Natural killer cell (primary cell): Measurements from ENCODE around the gene GBA2. TPM values are rescaled to one million over a fixed set of nuclear protein-coding genes. Genes with fewer than 3 reads are reported as not detected.

ENCODE experiments used
- ATAC-seq, 3 donors: fragments of 150-1000 bp in 2 of 3; fragments of 200-7000 bp in 1 of 3; cut with Tn5 transposase; 1 replicate in 1 of 3; 2 replicates in 2 of 3; pipeline ENCODE4 v1.10.0; 2021; ENCODE audit warnings: mild to moderate bottlenecking in 2 of 3, moderate library complexity in 2 of 3
- DNase-seq, 2 donors: peaks; one replicate each; pipeline versions ENCODE4 v3.0.0 to v3.0.0-alpha.2; 2013 to 2021; ENCODE audit warnings: mixed read lengths in 1 of 2
- H3K27ac ChIP-seq: one replicate; pipeline ENCODE4 v1.5.1; 2013; ENCODE audit warnings: mild to moderate bottlenecking, low read length
- H3K27me3 ChIP-seq: one replicate; pipeline ENCODE4 v1.6.1; 2013; ENCODE audit warnings: low read length; ENCODE audit not compliant: control insufficient read depth, insufficient read depth
- H3K36me3 ChIP-seq: one replicate; pipeline ENCODE4 v1.6.1; 2013; ENCODE audit warnings: low read length; ENCODE audit not compliant: control insufficient read depth, insufficient read depth
- H3K4me1 ChIP-seq: one replicate; pipeline ENCODE4 v1.6.1; 2013; ENCODE audit warnings: low read length; ENCODE audit not compliant: control insufficient read depth, insufficient read depth
- H3K4me3 ChIP-seq: one replicate; pipeline ENCODE4 v1.5.1; 2013; ENCODE audit warnings: low read length
- H3K9me3 ChIP-seq: one replicate; pipeline ENCODE4 v1.6.1; 2013; ENCODE audit warnings: low read length; ENCODE audit not compliant: control insufficient read depth, insufficient read depth
- H3K27ac Mint-ChIP-seq, 2 donors: one replicate each; pipeline ENCODE4 v1.8.0; 2022; ENCODE audit warnings: mild to moderate bottlenecking in 2 of 2, mixed read lengths in 2 of 2, moderate library complexity in 1 of 2
- H3K27me3 Mint-ChIP-seq, 2 donors: one replicate each; pipeline ENCODE4 v1.8.0; 2022; ENCODE audit warnings: low read depth in 2 of 2, mixed read lengths in 2 of 2
- H3K36me3 Mint-ChIP-seq: one replicate; pipeline ENCODE4 v1.8.0; 2022; ENCODE audit warnings: mixed read lengths
- H3K4me1 Mint-ChIP-seq, 2 donors: one replicate each; pipeline ENCODE4 v1.8.0; 2022; ENCODE audit warnings: mixed read lengths in 2 of 2
- H3K4me3 Mint-ChIP-seq: one replicate; pipeline ENCODE4 v1.8.0; 2022; ENCODE audit warnings: mild to moderate bottlenecking, moderate library complexity, mixed read lengths
- H3K9me3 Mint-ChIP-seq, 2 donors: one replicate each; pipeline ENCODE4 v1.8.0; 2022; ENCODE audit warnings: mixed read lengths in 2 of 2
- WGBS: methylation state at CpG from one replicate; pipeline ENCODE4 v1.1.7; 2013; ENCODE audit warnings: missing lambda C conversion rate; ENCODE audit not compliant: insufficient coverage; 5-methylcytosine and 5-hydroxymethylcytosine counted together
- intact Hi-C: fragments of 100-400 bp; cut with micrococcal nuclease; formaldehyde crosslinking; loops from one replicate; pipeline ENCODE4 v1.14.2; 2022
- total RNA-seq, 4 donors: library from RNA; stranded (reverse); fragments of 120-200 nt in 1 of 4; gene quantifications; one replicate each; pipeline versions ENCODE4 v1.2.3 to v1.2.4, GENCODE V29; 2013 to 2022
- TF ChIP-seq, protein P1 (sequence below): fragments of 200-600 bp; IDR thresholded peaks from one replicate; pipeline ENCODE4 v1.8.0; 2022; ENCODE audit warnings: antibody characterized with exemption

Gene GBA2
- total RNA-seq, 3 donors from 2014 or later (not counting 1 experiment from before 2014, with no cell fraction given): 76.4 to 118 (median 101) TPM

DNA sequence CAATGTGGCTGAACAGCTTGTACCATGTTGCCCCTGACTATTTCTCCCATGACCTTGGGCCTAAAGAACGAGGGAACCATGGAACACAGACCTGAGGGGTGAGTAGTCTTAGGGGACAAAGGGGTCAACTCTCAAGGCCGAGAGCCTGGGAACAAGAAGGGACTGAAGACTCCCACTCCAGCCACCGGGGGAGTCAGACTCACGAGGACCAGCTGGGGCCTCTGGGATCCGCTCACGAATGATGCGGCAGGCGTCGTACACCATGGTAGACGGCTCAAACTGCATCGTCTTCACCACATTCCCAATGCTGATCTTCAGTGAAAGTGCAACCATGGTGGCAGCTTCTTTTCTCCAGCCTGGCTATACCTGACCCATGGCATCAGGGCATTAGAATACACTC, 23.7 kb downstream of the GBA2 start:
- no peaks in the 10 kb centered on the region for H3K9me3 Mint-ChIP-seq
- WGBS: 95% methylated on average over 11 of the region's 11 CpGs
- H3K9me3 ChIP-seq: no peaks in the 10 kb centered on the region
- peak overlapping the region; percentile 45 to 63 for H3K27ac Mint-ChIP-seq
- ATAC-seq (no peak), DNase-seq (no peak)
- TF ChIP-seq, protein P1, sequence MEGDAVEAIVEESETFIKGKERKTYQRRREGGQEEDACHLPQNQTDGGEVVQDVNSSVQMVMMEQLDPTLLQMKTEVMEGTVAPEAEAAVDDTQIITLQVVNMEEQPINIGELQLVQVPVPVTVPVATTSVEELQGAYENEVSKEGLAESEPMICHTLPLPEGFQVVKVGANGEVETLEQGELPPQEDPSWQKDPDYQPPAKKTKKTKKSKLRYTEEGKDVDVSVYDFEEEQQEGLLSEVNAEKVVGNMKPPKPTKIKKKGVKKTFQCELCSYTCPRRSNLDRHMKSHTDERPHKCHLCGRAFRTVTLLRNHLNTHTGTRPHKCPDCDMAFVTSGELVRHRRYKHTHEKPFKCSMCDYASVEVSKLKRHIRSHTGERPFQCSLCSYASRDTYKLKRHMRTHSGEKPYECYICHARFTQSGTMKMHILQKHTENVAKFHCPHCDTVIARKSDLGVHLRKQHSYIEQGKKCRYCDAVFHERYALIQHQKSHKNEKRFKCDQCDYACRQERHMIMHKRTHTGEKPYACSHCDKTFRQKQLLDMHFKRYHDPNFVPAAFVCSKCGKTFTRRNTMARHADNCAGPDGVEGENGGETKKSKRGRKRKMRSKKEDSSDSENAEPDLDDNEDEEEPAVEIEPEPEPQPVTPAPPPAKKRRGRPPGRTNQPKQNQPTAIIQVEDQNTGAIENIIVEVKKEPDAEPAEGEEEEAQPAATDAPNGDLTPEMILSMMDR: no peak
- peaks cover 14 to 28% of the 10 kb centered on the region in 2 donors for H3K4me1 Mint-ChIP-seq
- peaks cover 43% of the 10 kb centered on the region for H3K4me1 ChIP-seq
- no peak overlapping the region for H3K27ac ChIP-seq
- H3K36me3 Mint-ChIP-seq: peaks cover 23% of the 10 kb centered on the region
- intact Hi-C loops: no loop called here
- no peak overlapping the region for H3K4me3 Mint-ChIP-seq
- peaks cover 53% of the 10 kb centered on the region for H3K36me3 ChIP-seq
- no peaks in the 10 kb centered on the region for H3K27me3 ChIP-seq
- H3K4me3 ChIP-seq: no peak overlapping the region
- H3K27me3 Mint-ChIP-seq: no peaks in the 10 kb centered on the region

DNA sequence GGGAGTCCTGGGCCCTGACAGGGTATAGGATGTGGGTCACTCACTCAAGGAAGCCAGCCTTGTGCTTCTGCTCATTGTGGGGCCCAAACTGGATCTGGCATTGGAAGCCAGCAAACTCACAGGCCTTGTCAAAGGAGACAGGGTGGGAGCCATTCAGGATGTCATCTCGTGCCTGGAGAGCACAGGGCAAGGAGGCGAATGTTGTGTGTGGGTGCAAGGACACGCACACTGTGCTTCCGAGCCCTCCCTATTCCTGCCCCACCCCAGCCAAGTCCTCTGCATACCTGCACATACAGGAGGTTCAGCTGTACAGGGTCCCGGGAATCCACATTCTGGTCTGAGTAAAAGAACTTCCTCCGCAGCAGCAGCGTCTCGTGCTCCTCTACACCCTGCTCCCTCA, 25.1 kb downstream of the GBA2 start:
- H3K36me3 Mint-ChIP-seq: peaks cover 23% of the 10 kb centered on the region
- intact Hi-C loops: no loop called here
- no peak overlapping the region for H3K27ac ChIP-seq
- no peaks in the 10 kb centered on the region for H3K9me3 Mint-ChIP-seq
- peaks cover 14 to 33% of the 10 kb centered on the region in 2 donors for H3K4me1 Mint-ChIP-seq
- TF ChIP-seq, protein P1: no peak
- no peak overlapping the region for H3K4me3 ChIP-seq
- H3K27ac Mint-ChIP-seq: no peak overlapping the region
- H3K27me3 ChIP-seq: no peaks in the 10 kb centered on the region
- H3K4me1 ChIP-seq: peaks cover 30% of the 10 kb centered on the region
- peaks cover 67% of the 10 kb centered on the region for H3K36me3 ChIP-seq
- H3K4me3 Mint-ChIP-seq: no peak overlapping the region
- no peak for ATAC-seq
- H3K27me3 Mint-ChIP-seq: no peaks in the 10 kb centered on the region
- 97% methylated on average over 8 of the region's 8 CpGs for WGBS
- no peak for DNase-seq
- H3K9me3 ChIP-seq: no peaks in the 10 kb centered on the region

DNA sequence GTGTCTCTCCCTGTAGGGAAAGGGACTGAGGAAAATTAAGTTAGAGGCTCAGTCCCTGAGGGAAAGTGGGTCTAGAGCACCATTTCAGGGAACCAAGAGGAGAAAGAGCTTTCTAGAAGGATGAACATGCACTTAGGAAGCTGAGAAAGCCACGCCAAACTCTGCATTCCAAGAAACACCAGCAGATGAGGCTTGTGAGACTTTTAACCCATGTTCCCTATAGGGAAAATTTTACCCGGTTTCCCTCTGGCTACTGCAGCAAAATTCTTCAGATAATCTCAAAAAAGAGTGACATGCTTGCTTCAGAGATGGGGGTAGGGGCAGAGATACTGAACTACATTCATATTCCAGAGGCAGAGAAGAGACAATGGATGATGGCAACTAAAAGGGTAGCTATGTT, 25.6 kb downstream of the GBA2 start:
- no peaks in the 10 kb centered on the region for H3K9me3 Mint-ChIP-seq
- 93% methylated on average over 2 of the region's 2 CpGs for WGBS
- Histone ChIP-seq H3K36me3 (peaks cover 72% of the 10 kb centered on the region), H3K9me3 (no peaks in the 10 kb centered on the region), H3K27ac (no peak overlapping the region), H3K4me3 (no peak overlapping the region), H3K4me1 (peaks cover 27% of the 10 kb centered on the region), H3K27me3 (no peaks in the 10 kb centered on the region)
- intact Hi-C loops: no loop called here
- TF ChIP-seq, protein P1: no peak
- no peaks in the 10 kb centered on the region for H3K27me3 Mint-ChIP-seq
- no peak for DNase-seq
- peak overlapping the region in 1 of 2 donors; percentile 21 for H3K27ac Mint-ChIP-seq
- H3K4me3 Mint-ChIP-seq: no peak overlapping the region
- ATAC-seq: no peak
- H3K36me3 Mint-ChIP-seq: peaks cover 23% of the 10 kb centered on the region
- H3K4me1 Mint-ChIP-seq: peaks cover 14 to 34% of the 10 kb centered on the region in 2 donors

DNA sequence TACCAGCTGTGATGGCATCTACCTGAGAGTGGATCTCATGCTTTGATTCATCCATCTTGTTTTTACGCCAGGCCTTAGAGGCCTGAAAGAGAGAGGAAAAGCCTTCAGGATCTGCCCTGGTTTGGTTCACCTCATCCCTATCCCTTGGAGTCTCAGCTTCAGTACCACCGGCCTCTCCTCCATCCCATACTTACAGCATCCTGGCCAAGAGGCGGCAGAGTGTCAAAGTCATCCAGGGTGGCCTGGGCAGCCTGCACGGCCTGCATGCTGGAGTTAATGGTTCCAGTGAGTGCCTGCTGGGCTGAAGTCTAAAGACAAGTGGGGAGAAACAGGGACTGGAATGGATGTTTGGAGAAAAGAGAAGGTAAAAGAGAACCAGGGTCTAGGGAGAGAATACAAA, 29.5 kb downstream of the GBA2 start:
- Histone ChIP-seq H3K4me1 (peaks cover 3% of the 10 kb centered on the region), H3K27me3 (no peaks in the 10 kb centered on the region), H3K4me3 (no peak overlapping the region), H3K27ac (peak overlapping the region; percentile 29), H3K36me3 (peaks cover 98% of the 10 kb centered on the region), H3K9me3 (no peaks in the 10 kb centered on the region)
- no peak overlapping the region for H3K4me3 Mint-ChIP-seq
- ATAC-seq (no peak), DNase-seq (no peak)
- peaks cover 7 to 40% of the 10 kb centered on the region in 2 donors for H3K4me1 Mint-ChIP-seq
- peaks cover 34% of the 10 kb centered on the region for H3K36me3 Mint-ChIP-seq
- peak overlapping the region; percentile 58 to 63 for H3K27ac Mint-ChIP-seq
- no peaks in the 10 kb centered on the region for H3K27me3 Mint-ChIP-seq
- TF ChIP-seq, protein P1: no peak
- H3K9me3 Mint-ChIP-seq: no peaks in the 10 kb centered on the region
- 96% methylated on average over 4 of the region's 4 CpGs for WGBS
- intact Hi-C loops: no loop called here
